NCI-H2107 treated with DMSO at 0.1 percent for 48 hours (cell line): Measurements from ENCODE around the gene ABCB9.

ENCODE experiments used
- DNase-seq: peaks from one replicate; lab custom pipeline; 2025; ENCODE audit not compliant: unreplicated experiment; lab: John Stamatoyannopoulos, UW

ABCB9 gene

GRCh38 chr12:122982477-122982815 is 16.2 kb upstream of the ABCB9 start:
- no peak for DNase-seq

GRCh38 chr12:122981587-122982476 is 15.6 kb upstream of the ABCB9 start:
- no peak for DNase-seq

DNA sequence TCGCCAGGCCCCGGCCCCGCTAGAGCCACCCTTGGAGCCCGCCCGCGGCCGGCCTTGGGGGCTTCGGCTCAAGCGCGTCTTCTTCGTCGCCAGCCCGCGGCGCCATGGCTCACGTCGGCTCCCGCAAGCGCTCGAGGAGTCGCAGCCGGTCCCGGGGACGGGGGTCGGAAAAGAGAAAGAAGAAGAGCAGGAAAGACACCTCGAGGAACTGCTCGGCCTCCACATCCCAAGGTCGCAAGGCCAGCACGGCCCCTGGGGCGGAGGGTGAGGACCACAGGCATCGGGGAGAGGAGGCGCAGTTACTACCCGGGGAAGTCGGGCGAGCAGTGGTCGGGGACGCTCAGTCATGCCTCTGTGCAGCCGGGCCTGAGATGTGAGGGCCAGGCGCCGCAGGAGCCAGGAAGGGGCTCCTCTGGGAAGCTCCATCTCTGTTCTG is 14.8 kb upstream of the ABCB9 start:
- no peak for DNase-seq

GRCh38 chr12:122980183-122981035 is 14.1 kb upstream of the ABCB9 start, which contains the start of gene ARL6IP4:
TSS of gene ARL6IP4 (plus strand) at chr12:122980681. CDS start at chr12:122981140, 459 bp downstream.
- DNase-seq: no peak

GRCh38 chr12:122979908-122980182 is 13.6 kb upstream of the ABCB9 start:
- DNase-seq: no peak

DNA sequence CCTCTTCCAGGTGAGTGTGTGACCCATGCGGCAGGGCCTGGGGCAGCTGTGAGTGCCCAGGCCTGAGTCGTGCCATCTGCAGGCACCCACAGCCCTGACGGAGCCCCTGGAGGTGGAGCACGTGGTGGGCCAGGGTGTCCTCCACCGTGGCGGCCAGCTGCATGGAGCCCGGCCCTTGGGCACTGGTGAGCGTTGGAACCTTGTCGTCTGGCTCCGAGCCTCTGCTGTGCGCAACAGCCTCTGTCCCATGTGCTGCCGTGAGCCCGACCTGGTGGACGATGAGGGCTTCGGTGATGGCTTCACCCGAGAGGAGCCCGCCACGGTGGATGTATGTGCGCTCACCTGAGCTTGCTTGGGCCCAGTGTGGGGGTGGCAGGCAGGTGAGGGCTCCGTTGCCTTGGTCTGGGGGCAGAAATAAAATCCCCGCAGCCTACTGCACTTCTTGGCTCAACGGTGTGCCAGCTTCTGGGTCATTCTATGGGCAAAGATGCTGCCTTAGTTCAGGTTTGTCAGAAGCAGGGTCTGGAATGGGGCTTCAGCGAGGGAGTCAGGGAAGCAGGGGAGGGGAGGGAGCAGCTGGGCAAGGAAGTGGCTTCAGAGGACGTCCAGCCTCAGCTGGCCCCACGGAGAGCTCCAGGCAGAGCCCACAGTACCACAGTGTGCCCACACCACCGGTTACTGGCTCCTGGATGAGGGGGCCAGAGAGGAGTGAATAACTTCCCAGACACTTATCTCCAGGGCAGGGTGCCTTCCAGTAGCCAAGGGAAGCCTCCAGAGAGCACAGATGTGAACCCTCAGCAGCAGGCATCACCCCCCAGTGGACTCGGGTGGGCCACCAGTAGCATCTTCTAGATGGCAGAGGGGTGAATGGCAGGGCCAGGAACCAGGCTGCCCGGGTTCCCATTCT is 13.0 kb upstream of the ABCB9 start:
- no peak for DNase-seq

GRCh38 chr12:122978507-122978955 is 12.3 kb upstream of the ABCB9 start:
- DNase-seq: no peak

DNA sequence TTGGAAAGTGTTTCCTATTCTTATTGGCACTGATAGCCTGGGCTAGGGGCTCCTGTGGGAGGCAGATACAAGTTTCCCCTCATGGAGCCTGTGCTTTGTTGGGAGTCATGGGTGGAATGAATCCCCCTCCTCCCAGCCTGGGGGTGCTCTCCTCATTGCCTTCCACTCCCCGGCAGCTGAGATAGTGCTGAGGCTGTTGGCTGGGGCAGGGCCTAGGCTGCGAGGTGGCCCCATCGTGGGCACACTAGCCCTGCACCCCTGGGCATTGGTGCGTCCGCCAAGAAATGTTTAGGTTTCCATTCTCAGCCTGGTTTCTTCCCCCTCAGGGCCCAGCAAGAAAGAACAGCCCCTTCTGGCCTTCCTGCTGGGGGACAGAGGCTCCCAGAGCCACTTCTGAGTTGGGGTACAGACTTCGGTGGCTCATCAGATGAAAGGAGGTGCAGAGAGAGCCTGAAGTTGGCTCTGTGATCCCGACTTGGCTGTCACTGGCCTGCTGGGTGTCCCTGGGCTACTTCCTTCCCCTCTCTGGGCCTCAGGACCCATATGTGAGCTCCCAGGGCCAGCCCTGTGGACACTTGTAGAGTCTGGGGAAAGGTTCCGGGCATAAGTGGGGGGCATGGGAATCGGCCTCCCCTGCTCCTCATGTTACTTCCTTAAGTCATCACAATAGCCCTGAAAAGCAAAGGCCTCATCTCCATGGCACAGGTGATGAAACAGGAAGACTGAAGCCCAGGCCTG is 11.6 kb upstream of the ABCB9 start:
- DNase-seq: no peak

GRCh38 chr12:122977153-122977552 is 10.9 kb upstream of the ABCB9 start:
- DNase-seq: no peak

- no peak for DNase-seq
Observed at GRCh38 chr12:122976648-122976975, 10.3 kb upstream of the ABCB9 start.

- DNase-seq: no peak
Observed at GRCh38 chr12:122975790-122976647, 9.8 kb upstream of the ABCB9 start.

DNA sequence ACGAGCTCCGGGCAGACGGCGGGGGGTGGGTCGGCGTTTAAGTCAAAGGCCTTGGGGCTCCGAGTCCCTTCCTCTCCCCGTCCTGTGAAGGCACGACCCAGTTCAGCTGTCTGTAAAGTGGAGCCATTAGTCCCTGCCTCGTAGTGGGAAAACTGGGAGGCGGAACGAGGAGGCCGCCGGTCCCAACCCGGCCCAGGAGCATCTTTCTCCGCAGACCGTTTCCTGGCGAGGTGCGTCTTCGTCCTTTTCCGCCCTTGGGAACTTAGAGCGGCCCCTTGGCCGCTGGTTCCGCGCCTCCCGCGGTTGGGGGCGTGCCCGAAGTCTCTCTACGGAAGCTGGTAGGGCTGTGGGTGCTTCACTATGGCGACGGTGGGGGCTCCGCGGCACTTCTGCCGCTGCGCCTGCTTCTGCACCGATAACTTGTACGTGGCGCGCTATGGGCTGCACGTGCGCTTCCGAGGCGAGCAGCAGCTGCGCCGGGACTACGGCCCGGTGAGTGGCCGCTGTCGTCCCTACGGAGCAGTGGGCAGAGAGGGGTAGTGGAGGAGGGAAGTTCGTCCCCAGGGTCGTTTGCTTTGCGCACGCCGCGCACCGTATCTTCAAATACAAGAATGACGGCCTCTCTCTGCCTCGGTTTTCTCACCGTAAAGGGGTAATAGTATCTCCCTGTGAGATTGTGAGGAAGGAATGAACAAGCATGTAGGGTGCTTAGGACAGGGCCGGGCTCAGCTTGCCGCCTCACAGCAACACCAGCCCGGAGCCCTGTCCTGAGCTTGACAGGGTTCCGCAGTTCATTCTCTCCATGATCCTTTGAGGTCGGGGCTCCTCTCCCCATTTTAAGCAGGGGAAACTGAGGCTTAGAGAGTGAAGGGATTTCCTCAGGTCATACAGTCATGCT is 8.9 kb upstream of the ABCB9 start, which contains the start of gene OGFOD2:
TSS of gene OGFOD2 (plus strand) at position 353 of the 898 bp plus-strand sequence. CDS start at position 361, 8 bp downstream.
- DNase-seq: peak; percentile 83

DNA sequence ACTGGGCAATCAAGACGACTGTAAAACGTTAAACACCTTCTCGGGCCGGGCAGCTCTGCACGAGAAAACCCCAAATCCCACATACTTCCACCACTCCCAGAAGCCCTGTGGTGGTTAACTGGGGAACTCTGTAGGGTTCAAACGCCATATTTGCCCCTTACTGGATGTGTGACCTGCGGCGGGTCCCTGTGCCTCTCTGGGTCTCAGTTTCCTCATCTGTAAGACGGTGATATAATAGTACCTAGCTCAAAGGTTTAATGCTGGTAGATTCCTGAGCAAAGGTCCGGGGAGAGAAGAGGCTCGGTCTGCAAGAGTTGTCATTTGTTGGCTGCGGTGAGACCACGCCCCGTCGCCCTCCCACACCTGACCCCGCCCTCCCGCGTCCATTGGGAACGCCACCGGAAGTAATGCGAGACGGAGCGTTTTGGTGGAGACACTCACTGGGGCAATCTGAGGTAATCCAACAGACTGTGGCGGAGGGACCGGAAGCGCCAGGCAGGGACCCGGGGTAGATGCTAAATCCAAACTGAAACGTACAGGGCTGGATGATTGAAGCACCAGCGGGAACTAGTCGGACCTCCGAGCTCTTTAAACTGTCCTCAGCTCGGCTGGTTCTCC is 8.1 kb upstream of the ABCB9 start:
- peak; percentile 96 for DNase-seq

DNA sequence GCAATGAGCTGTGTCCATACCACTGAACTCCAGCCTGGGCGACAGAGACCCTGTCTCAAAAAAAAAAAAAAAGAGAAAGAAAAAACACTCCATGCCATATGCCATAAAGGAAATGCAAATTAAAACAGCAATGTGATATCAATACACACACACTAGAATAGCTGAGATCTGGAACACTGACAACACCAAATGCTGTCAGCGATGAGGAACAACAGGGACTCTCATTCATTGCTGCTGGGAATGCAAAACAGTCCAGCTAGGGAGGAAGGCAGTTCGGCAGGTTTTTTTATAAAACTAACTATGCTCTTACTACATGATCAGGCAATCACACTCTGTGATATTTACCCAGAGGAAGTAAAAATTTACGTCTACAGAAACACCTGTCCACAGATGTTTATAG is 3.4 kb upstream of the ABCB9 start:
- peak; percentile 17 for DNase-seq

DNA sequence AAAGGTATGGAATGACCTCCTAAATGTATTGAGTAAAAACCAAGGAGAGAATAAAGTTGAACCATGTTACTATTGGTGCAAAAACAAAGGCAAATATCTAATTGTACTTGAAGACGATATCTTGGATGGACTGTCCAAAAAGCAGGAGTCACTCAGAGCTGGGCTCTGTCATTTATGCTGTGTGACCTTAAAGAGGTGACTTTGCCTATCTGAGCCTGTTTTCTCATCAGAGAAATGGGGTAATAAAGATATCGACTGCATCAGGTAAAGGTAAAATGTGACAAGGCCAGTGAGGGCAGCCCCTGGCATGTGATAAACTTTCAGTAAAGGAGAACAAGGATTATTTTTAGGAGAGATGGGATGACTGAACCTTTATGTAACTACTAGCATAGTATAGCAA is 1.8 kb upstream of the ABCB9 start:
- no peak for DNase-seq

GRCh38 chr12:122966743-122967550 is 684 bp upstream of the ABCB9 start:
- no peak for DNase-seq

DNA sequence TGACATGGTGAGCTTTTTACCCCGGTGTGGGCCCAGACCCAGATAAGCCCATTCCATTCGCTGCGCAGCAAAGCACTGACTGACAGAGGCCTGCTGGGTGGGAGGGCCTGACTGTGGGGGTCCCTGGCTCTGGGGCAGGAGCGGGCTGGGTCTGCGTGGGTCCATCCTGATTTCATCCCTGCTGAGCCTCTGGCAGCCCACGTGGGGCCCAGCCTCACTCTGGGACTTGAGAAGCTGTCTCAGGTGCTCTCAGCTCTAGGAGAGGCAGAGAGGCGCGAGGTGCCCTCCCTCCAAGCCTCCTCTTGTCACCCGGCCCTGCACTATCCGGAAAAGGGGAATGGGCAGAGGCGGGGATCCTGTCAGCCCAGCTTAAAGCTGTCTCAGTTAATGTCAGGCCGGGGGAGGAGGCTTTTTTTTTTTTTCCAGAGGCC is 927 bp downstream of the ABCB9 start:
- DNase-seq: no peak
